ENCODE measurements around the gene CFAP119. TPM values are rescaled to one million over a fixed set of nuclear protein-coding genes. Genes with fewer than 3 reads are reported as not detected.

The CFAP119 gene
- total and polyA plus RNA-seq, 2 donors (not counting 3 experiments of a cell fraction or from before 2014, with no cell fraction given): 6.5 to 9.5 TPM

- Histone ChIP-seq H2AFZ (ENCODE audit: low read depth, low read length) (no peak overlapping the region), H3K36me3 (ENCODE audit: control insufficient read depth in 2 of 2, extremely low read depth in 1 of 2, insufficient read depth in 2 of 2, low read length in 2 of 2) (peaks cover 20 to 54% of the 10 kb centered on the region in 2 experiments), H3K27me3 (ENCODE audit: control insufficient read depth in 2 of 2, insufficient read depth in 2 of 2, low read length in 2 of 2) (no peaks in the 10 kb centered on the region), H3K9ac (replicated peaks; ENCODE audit: extremely low read depth, insufficient read depth, low read length) (no peak overlapping the region), H3K9me1 (replicated peaks; ENCODE audit: control insufficient read depth, extremely low read depth, insufficient read depth, low read length) (no peaks in the 10 kb centered on the region), H3K4me3 (replicated peaks in 1 of 3; ENCODE audit: insufficient read depth in 1 of 3, low read depth in 1 of 3, low read length in 3 of 3) (no peak overlapping the region), H4K20me1 (replicated peaks; ENCODE audit: control insufficient read depth, extremely low read depth, insufficient read depth, low read length) (no peaks in the 10 kb centered on the region), H3K4me1 (ENCODE audit: control insufficient read depth, extremely low read depth, insufficient read depth, low read length) (peaks cover 11% of the 10 kb centered on the region), H3K79me2 (ENCODE audit: control insufficient read depth, insufficient read depth, low read length) (peaks cover 22% of the 10 kb centered on the region), H3K4me2 (ENCODE audit: insufficient read depth, low read length) (no peak overlapping the region), H3K9me3 (replicated peaks; ENCODE audit: control insufficient read depth, insufficient read depth, low read length) (no peaks in the 10 kb centered on the region), H3K27ac (ENCODE audit: insufficient read depth, low read depth, low read length) (no peak overlapping the region)
- intact Hi-C loops (cut with micrococcal nuclease): no loop called here
- BruUV-seq (replicated peaks): no TSS peak
- dilution Hi-C loops (cut with MboI; ENCODE audit: extremely low pct_ligation_motif_present, low sequenced_read_pairs): no loop called here
- ChIA-PET POLR2A (no interaction called here), CTCF (no interaction called here)
- no peak for TF ChIP-seq MAX (IDR thresholded peaks at IDR 0.05; ENCODE audit: insufficient read depth, insufficient read length)
- no peak for TF ChIP-seq CTCF (IDR thresholded peaks at IDR 0.05; ENCODE audit: extremely low read depth in 1 of 2, insufficient read depth in 1 of 2, low read depth in 1 of 2, low read length in 2 of 2)
- no peak for TF ChIP-seq POLR2A (IDR thresholded peaks at IDR 0.05; ENCODE audit: low read depth, low read length)
- TF ChIP-seq EZH2 (IDR thresholded peaks at IDR 0.05; ENCODE audit: borderline replicate concordance, low read depth, low read length, severe bottlenecking): no peak
- TF ChIP-seq POLR2AphosphoS5 (IDR thresholded peaks at IDR 0.05; ENCODE audit: insufficient read depth, low read depth, low read length): no peak
- no peak for TF ChIP-seq MYC (IDR thresholded peaks at IDR 0.05; ENCODE audit: low read depth, low read length)
- TF ChIP-seq GATA2 (IDR thresholded peaks at IDR 0.05; ENCODE audit: insufficient read depth, insufficient read length, low read depth, low read length): no peak
- TF ChIP-seq FOS (IDR thresholded peaks at IDR 0.05; ENCODE audit: borderline replicate concordance, insufficient read depth, low read length): no peak
- TF ChIP-seq JUN (IDR thresholded peaks at IDR 0.05; ENCODE audit: borderline replicate concordance, insufficient read depth, insufficient read length, low read depth): no peak
- DNase-seq (ENCODE audit: low read depth, low spot score) (no peak), FAIRE-seq (no peak)
These were observed 4.5 kb upstream of the CFAP119 start for GRCh38 chr16:30766206-30766932.

All from endothelial cell of umbilical vein (primary cell).